HG02870 (cell line): ENCODE data around the gene OR8H3.
"Not testable (repeated sequence)": the region's sequence is repeated elsewhere in the genome, so short reads cannot be mapped to it uniquely, and the experiment has no call there.

Experiments
- ATAC-seq: cut with Tn5 transposase; IDR thresholded peaks from one replicate; pipeline ENCODE4 v1.9.1; 2021; ENCODE audit warnings: mild to moderate bottlenecking, moderate library complexity; ENCODE audit not compliant: unreplicated experiment

OR8H3 gene

GRCh38 chr11:56122073-56122472 lies at the start of gene OR8H3:
OR8H3 (plus strand) TSS chr11:56122373; CDS start chr11:56122373, 0 bp downstream.
- ATAC-seq, result no peak

- ATAC-seq, result no peak
These were observed 32.5 kb upstream of the OR8H3 start for GRCh38 chr11:56089697-56090096.

- no peak for ATAC-seq
These were observed 29.2 kb upstream of the OR8H3 start, which contains the start of gene OR8I2 for GRCh38 chr11:56093008-56093407. OR8I2 (plus strand) TSS chr11:56093308; CDS start chr11:56093308, 0 bp downstream.

- no peak for ATAC-seq
These were observed 18.9 kb upstream of the OR8H3 start, which contains the start of gene OR8H2 for GRCh38 chr11:56103210-56103737. OR8H2 (plus strand) TSS chr11:56103687; CDS start chr11:56105043, 1,356 bp downstream.

GRCh38 chr11:56140151-56140661 lies 18.0 kb downstream of the OR8H3 start, which contains the start of gene OR8J3:
OR8J3 (minus strand) TSS chr11:56140201; CDS start chr11:56137718, 2,483 bp downstream.
- no peak for ATAC-seq

GRCh38 chr11:56143681-56144080 lies 21.5 kb downstream of the OR8H3 start:
- ATAC-seq, result not testable (repeated sequence)

GRCh38 chr11:56151376-56151775 lies 29.2 kb downstream of the OR8H3 start:
- no peak for ATAC-seq

GRCh38 chr11:56152333-56152732 lies 30.2 kb downstream of the OR8H3 start:
- no peak for ATAC-seq

GRCh38 chr11:56160217-56160616 lies 38.0 kb downstream of the OR8H3 start, which contains the start of gene OR8K5:
OR8K5 (minus strand) TSS chr11:56160317; CDS start chr11:56160317, 0 bp downstream.
- no peak for ATAC-seq

GRCh38 chr11:56163804-56164203 lies 41.6 kb downstream of the OR8H3 start:
- no peak for ATAC-seq

GRCh38 chr11:56172256-56172830 lies 50.2 kb downstream of the OR8H3 start:
- no peak for ATAC-seq
